ENCODE measurements around the gene DOK6.

Gene DOK6

DNA sequence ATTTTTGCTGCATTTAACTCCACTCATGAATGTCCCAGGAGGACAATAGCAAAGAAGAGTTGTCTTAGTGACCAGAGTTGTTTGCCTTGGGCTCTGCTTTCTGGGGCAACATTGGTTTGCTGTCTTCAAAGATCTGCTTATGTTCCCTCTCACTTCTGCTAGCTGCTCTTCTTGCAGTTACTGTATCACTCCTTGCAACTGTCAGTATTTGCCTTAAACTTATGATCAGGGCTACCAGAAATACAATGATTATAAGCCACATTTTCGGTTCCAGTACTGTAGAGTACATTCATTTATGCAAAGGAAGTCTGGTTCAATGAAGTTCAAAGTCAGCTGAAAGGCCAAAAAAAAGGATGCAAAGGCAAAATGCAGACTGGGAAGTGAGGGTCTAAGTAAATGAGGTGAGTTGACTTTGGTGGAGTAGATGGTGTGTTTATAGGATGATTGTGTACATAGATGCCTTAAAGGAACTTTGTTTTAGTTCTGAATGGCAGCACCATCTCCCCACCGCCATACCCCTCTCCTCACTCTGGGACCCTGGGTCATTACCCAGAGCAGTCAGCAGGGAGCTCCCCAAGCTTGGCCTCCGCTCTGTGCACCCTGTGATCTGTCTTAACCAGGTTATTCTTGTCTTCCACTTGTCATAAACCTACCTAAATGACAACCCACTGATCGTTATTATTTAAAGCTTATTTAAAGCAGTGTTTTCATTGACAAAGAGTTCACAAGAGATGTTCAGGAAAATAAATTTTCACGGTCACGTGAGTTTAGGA, 236.0 kb downstream of the DOK6 start:
- H3K4me3 ChIP-seq (replicated peaks in 1 of 2; ENCODE audit: low read depth in 2 of 2, low read length in 2 of 2), result no peak overlapping the region
- DNase-seq (ENCODE audit: low read depth in 2 of 2), result no peak
- TF ChIP-seq, protein P1, sequence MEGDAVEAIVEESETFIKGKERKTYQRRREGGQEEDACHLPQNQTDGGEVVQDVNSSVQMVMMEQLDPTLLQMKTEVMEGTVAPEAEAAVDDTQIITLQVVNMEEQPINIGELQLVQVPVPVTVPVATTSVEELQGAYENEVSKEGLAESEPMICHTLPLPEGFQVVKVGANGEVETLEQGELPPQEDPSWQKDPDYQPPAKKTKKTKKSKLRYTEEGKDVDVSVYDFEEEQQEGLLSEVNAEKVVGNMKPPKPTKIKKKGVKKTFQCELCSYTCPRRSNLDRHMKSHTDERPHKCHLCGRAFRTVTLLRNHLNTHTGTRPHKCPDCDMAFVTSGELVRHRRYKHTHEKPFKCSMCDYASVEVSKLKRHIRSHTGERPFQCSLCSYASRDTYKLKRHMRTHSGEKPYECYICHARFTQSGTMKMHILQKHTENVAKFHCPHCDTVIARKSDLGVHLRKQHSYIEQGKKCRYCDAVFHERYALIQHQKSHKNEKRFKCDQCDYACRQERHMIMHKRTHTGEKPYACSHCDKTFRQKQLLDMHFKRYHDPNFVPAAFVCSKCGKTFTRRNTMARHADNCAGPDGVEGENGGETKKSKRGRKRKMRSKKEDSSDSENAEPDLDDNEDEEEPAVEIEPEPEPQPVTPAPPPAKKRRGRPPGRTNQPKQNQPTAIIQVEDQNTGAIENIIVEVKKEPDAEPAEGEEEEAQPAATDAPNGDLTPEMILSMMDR (IDR thresholded peaks at IDR 0.05; ENCODE audit: low read depth, low read length), result peak; percentile 23

DNA sequence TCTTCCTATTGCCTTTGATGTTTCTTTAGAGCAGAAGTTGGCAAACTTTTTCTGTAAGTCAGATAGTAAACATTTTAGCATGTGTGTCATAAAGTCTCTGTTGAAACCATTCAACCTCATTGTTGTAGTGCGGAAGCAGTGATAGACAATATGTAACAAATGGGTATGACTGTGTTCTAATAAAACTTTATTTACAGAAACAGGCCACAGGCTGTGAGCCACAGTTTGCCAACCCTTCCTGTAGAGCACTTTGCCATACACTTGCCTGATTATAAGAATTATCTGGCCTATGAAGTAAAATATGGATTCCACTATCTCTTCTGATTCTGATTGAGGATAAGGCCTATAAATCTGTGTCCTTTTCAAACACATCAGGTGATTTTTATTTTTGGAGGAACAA, 237.4 kb downstream of the DOK6 start:
- TF ChIP-seq, protein P1 (IDR thresholded peaks at IDR 0.05; ENCODE audit: low read depth, low read length), result no peak
- no peak overlapping the region for H3K4me3 ChIP-seq (replicated peaks in 1 of 2; ENCODE audit: low read depth in 2 of 2, low read length in 2 of 2)
- no peak for DNase-seq (ENCODE audit: low read depth in 2 of 2)

DNA sequence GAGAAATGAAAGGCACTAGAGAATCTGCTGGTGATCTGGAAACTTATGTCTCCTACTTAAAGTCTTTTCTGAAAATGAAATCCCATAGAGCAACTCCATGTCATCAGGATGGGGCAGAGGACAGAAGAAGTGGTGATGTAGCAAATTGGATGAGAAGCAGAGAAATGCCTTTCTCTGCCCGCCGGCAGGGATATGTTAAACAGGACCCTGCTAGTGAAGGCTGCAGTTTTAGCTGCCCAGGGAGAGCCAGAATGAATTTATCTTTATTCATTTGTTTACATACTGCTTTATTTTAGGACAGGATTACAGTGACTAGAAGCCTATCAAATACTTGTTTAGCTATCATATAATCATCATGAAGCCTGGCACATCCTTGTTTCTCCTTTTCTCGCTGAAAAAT, 247.0 kb downstream of the DOK6 start:
- no peak for DNase-seq (ENCODE audit: low read depth in 2 of 2)
- no peak overlapping the region for H3K4me3 ChIP-seq (replicated peaks in 1 of 2; ENCODE audit: low read depth in 2 of 2, low read length in 2 of 2)

DNA sequence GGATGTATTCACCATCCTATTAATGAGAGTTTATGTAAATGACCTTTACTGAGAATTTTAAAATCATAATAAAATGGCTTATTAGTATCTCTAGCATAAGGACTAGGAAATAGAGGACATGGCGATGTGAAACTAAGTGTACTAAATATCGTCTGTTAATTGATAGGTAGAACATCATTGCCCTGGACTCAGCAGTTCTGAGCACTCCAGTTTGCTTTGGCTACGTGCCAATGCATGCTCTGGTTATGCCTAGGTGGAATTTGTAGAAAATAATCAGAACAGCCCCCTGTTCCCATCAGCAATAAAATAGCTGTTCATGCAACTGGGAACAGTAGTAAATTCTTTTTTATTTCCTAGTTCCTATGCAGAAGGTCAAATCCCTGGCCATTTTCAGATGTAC, 247.8 kb downstream of the DOK6 start:
- DNase-seq (ENCODE audit: low read depth in 2 of 2), result no peak
- H3K4me3 ChIP-seq (replicated peaks in 1 of 2; ENCODE audit: low read depth in 2 of 2, low read length in 2 of 2), result no peak overlapping the region
- TF ChIP-seq, protein P1 (IDR thresholded peaks at IDR 0.05; ENCODE audit: low read depth, low read length), result no peak

More for the DNA sequence above, 247.0 kb downstream of the DOK6 start:
- TF ChIP-seq, protein P1 (IDR thresholded peaks at IDR 0.05; ENCODE audit: low read depth, low read length), result no peak

DNA sequence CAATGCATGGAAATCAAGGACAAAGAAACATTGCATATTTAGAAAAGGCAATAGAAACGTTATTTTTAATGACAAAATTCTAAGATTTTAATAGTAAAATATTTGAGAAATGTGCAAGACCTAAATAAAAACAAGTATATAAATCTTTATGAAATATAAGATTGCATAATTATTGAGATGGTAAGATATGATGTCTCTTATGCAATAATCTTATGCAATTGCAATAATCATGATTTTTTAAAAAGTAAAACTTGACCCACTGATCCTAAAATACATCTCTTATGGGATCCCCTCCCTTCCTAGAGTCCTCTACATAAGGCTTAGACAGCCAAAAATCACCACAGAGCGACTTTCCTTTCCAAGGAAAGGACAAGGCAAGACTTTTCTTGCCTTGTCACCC, 249.0 kb downstream of the DOK6 start:
- DNase-seq (ENCODE audit: low read depth in 2 of 2), result no peak
- no peak overlapping the region for H3K4me3 ChIP-seq (replicated peaks in 1 of 2; ENCODE audit: low read depth in 2 of 2, low read length in 2 of 2)
- TF ChIP-seq, protein P1 (IDR thresholded peaks at IDR 0.05; ENCODE audit: low read depth, low read length), result no peak

DNA sequence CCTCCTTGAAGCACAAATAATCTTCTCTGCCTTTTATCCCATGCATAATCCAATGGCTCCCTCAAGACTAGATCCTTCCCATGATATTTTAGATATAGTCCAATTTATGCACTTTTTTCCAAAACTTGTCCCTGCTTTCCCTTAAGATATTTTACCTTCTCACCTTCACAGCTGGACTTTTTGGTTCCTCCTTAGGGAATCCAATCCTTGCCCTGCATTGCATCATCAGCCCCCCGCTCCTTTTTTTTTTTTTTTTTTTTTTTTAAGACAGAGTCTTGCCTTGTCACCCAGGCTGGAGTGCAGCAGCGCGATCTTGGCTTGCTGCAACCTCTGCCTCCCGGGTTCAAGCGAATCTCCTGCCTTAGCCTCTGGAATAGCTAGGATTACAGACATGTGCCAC, 250.6 kb downstream of the DOK6 start:
- DNase-seq (ENCODE audit: low read depth in 2 of 2), result no peak
- H3K4me3 ChIP-seq (replicated peaks in 1 of 2; ENCODE audit: low read depth in 2 of 2, low read length in 2 of 2), result no peak overlapping the region
- TF ChIP-seq, protein P1 (IDR thresholded peaks at IDR 0.05; ENCODE audit: low read depth, low read length), result no peak

DNA sequence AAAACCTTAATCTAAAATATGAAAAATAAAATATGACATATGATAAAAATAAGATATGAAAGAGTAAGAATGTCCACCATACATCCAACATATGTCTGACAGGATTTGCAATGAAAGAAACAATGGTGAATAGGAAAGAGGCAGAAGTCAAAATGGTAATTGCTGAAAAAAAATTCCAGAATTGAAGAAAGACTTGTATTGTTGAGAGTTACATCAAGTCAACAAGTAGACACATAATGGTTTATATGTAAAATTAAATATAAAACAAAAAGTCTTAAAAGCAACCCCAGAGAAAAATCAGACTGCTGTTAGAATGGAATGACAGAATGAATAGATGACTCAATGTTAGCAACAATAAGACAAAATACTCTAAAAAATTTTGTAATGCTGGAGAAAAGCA, 255.1 kb downstream of the DOK6 start:
- DNase-seq (ENCODE audit: low read depth in 2 of 2), result no peak
- TF ChIP-seq, protein P1 (IDR thresholded peaks at IDR 0.05; ENCODE audit: low read depth, low read length), result no peak
- no peak overlapping the region for H3K4me3 ChIP-seq (replicated peaks in 1 of 2; ENCODE audit: low read depth in 2 of 2, low read length in 2 of 2)
